ENCODE data around the gene SLC16A10.

SLC16A10 gene

DNA sequence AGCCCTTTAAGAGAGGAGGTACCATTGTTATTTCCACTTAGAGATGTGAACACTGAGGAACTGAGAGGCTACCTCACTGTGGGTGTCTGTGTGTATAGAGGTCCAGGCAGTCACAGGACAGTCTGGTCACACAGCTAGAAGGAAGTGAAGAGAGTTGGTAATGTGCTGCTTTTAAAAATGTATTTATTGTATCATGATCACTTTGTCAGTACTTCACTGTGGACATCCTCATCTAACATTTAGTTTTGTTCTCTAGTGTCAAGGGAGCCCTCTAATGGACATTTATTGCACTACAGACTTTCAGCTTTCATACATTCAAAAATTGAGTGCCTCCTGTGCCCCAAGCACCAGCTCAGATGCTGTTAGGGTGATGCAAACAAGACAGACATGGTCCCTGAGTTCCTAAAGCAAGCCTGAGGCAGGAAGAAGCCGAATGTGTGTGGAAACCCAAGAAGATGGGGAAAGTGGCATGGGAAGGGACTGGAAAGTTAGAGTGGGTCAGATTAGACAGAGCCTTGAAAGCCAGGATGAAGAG is 123.0 kb downstream of the SLC16A10 start:
- DNase-seq (ENCODE audit: low read depth in 1 of 2, low spot score in 1 of 2): peak in 1 of 2 donors; percentile 41

DNA sequence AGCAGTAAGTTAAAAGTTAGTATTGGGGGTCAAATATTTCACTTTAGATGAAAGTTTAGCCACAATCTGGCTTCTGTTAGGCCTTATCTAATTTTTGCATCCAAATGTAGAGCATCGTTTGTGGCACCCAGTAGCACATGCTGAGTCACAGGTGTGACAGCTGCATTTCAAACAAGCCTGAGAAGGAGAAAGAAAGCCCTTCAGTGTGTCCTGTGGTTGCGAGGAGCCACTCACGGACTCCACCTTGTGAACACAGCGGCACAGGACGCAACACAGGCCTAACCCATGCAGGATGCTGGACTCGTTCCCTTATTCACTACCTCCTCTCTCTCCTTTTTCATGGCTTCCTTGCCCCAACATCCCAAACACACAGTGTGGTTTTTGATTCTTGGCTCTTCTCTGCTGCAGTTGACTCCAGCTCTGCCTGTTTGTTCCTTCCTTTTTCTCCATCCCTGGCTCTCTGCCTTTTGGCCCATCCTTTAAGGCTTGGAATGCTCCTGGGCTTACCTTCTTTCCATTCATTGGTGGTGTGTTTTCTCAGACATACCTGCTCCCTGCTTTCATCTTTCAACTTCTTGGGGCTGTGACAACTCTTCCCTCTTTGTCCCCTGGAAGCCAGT is 124.2 kb downstream of the SLC16A10 start:
- DNase-seq (ENCODE audit: low read depth in 1 of 2, low spot score in 1 of 2): no peak

DNA sequence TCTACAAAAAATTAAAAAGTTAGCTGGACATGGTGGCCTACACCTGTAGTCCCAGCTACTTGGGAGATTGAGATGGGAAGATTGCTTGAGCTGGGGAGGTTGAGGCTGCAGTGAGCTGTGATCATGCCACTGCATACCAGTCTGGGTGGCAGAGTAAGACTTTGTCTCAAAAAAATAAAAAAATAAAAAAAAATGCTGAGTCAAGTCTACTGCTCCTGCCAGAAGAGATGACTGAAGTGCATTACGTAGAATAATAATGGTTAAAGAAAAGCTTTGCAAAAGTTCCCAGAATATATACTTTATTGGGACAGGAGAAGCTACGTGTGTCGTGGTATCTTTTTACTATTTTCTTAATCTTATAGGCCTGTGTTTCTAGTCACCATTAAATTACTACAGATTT is 125.3 kb downstream of the SLC16A10 start:
- DNase-seq (ENCODE audit: low read depth in 1 of 2, low spot score in 1 of 2): no peak

DNA sequence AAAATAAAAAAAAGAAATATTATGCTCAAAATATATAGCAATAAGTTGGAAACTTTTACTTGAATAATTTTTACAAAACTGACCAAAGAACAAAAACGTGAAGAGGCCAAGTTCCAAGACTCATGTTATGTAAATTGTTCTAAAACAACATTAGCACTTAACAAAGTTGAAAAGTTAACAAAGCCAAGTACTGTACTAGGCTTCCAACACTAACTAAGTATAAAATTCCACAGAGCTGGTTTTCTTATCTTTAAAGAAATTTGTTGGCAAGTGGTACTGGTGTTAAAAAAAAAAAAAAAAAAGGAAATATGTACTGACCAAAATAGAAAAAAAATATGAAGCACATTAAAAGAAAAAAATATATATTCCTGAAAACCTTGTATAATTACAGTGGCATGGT is 127.8 kb downstream of the SLC16A10 start:
- DNase-seq (ENCODE audit: low read depth in 1 of 2, low spot score in 1 of 2): no peak

DNA sequence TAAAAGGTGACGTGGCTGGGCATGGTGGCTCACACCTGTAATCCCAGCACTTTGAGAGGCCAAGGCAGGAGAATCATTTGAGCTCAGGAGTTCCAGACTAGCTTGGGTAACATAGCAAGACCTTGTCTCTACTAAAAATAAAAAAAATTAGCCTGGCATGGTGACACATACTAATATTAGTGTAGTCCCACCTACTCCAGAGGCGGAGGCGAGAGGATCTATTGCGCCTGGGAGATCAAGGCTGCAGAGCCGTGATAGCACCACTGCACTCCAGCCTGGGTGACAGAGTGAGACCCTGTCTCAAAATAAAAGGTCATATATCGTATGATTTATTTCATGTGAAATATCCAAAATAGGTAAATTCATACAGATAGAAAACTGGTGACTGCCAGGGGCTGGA is 132.5 kb downstream of the SLC16A10 start:
- no peak for DNase-seq (ENCODE audit: low read depth in 1 of 2, low spot score in 1 of 2)

DNA sequence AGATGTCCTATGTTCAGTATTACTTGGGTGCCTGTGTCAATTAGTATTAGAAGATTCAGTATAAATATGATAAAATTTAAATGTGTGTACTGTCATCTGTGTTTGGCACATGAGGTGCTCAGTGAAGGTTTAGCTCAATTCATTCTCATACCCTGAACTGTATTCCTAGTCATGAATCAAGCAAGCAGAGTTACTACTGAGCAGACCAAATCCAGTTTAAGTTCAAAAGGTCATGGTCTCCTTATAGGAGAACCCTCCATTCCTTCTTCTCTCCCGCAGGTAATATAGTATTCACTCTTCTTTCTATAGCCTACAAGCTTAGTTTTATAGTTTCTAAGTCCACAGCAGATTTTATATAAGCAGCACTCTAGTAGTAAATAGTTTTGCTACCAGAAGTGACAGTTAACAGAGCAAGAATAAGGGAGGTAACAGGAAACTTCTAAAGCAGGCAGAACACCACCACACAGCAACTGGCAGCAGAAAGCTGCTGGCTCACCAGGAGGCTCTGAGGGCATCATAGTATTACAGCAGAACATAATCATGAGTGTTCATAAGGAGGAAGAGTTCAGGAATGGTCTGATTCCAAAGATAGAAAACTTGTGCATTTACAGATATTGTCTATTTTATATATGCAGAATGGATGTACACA is 133.2 kb downstream of the SLC16A10 start:
- no peak for DNase-seq (ENCODE audit: low read depth in 1 of 2, low spot score in 1 of 2)

DNA sequence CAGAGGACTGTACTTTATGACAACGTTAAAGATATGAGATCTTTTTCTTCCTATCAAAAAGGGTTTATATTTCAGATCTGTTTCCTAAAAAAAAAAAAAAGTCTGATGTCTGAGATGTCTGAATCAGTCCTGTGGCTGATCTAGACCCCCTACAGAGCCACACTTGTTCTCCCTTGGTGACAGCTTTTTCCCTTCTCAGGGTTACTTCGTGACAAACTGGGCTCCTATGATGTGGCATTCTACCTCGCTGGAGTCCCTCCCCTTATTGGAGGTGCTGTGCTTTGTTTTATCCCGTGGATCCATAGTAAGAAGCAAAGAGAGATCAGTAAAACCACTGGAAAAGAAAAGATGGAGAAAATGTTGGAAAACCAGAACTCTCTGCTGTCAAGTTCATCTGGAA is 134.5 kb downstream of the SLC16A10 start:
- DNase-seq (ENCODE audit: low read depth in 1 of 2, low spot score in 1 of 2): no peak

DNA sequence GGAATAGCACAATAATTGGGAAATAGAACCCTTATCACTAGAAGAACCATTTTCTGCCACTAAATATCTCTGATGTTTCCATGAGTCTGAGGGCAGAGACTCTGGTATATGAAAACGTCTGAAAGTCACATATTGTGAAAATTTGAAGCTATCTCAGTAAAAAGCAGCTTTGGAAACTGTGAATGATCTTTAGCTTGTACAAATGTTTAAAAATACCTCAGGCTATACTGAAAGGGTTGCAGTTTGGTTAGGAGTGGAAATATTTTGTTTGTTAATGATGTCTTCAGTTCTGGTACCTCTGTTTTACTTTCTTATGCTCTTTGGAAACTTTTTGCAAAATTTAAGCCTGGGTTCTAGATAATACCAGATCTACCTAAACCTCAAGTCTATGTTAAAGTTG is 135.0 kb downstream of the SLC16A10 start:
- DNase-seq (ENCODE audit: low read depth in 1 of 2, low spot score in 1 of 2): no peak

DNA sequence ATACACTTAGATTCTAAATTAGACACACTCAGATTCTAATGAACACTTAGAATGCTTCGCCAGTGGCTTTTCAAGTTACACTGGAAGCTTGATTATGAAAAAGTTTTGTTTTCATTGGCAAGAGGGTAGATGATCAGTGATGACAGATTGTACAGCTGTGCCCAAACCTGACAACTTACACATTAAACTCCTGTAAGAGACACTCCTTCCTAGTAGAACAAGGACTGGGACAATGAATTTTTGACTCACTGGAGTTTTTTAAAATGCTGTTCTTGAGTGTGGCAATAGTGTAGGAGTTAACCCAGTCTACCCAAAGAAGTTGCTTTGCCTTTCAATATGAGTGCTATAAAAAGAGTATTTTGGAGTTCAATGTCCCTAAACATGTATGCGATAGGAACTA is 140.8 kb downstream of the SLC16A10 start:
- DNase-seq (ENCODE audit: low read depth in 1 of 2, low spot score in 1 of 2): no peak

DNA sequence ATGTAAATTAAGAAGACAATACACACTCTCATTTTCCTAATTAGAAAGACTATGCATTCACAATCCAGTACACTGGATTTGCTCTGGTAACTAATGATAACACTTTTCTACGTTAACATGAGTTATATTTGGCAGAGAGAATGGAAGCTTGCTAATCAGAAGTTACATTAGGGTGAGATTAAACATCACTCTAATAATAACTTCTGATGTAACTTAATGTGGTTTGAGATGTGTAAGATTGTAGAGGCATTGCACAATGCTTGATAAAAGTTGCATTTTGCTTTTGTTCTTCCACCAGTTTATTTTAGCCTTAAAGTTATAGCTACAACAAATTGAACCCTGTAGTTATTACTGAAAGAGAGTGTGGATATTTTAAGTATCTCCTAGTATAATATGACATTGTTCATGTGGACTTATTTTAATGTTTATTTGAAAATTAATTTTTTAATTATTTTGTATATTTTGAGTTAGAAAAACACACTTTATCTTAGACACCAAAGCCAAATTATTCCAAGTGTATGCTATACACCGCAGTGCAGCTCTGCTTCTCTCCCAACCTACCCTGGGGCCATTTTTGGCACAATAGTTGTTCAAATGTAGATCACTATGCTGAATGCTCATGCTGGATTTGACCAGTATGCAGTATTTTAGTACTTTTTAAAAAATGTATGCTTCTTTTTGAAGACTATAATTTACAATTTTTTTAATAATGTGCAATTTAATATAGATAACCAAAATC is 143.2 kb downstream of the SLC16A10 start:
- DNase-seq (ENCODE audit: low read depth in 1 of 2, low spot score in 1 of 2): no peak

DNA sequence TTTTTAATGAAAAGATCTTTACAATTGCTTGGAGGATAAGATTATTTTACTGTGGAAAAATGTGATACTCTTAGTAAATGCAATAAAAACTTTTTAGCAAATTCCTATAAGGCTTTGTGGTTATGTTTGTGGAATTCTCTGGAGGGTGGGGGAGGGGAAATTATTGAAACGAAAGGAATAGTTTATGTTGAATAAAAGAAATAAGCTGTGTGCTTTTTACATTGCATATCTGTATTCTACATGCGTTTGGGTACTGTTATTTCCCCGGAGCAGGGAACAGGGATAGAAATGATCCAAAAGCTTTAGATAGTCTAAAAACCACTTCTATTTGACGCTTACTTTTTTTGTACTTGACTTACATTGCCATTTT is 143.8 kb downstream of the SLC16A10 start:
- no peak for DNase-seq (ENCODE audit: low read depth in 1 of 2, low spot score in 1 of 2)

DNA sequence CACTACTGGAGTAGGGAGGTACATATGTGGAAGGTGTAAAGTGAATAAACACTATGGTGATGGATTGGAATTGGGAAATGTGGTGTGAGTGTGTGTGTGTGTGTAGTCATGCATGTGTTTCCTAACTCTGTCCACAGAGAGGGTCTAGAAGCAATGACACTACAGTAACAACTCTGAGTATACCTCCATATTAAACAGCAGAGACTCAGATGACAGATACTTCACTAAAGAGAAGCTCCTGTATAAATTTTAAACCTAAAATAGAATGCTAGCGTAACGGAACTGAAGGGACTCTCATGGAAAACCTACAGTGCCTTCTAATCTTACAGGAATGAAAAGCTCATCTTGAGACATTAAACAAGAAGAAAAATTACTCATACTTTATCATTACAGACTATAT is 150.5 kb downstream of the SLC16A10 start:
- no peak for DNase-seq (ENCODE audit: low read depth in 1 of 2, low spot score in 1 of 2)

DNA sequence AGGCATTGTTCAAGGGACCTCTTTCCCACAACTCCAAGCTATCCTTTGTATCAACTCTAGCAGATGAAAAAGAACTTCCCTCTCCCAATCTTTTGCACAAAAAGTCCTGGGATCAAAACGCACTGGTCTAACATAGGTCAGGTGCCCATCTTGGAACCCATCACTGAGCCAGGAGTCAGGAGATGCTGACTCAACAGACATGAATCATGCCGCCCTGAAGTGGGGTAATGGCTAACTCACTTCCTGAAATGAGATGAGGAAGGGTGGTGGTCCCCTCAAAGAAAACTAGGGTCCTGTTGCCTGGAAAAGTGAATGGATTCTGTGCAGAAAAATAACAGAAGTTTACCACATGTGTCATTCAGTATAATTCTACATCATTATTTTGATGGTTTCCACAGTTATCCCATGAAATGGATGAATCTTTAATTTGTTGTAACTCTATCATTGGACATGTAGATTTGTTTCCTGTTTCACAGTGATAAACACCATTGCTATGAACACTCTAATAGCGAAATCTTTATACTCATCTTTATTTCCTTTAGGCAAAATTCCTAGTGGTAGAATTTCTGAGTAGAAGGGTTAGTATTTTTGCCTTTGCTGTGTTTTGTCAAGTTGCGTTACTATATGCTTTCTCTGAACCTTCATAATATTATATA is 151.3 kb downstream of the SLC16A10 start:
- DNase-seq (ENCODE audit: low read depth in 1 of 2, low spot score in 1 of 2): no peak

DNA sequence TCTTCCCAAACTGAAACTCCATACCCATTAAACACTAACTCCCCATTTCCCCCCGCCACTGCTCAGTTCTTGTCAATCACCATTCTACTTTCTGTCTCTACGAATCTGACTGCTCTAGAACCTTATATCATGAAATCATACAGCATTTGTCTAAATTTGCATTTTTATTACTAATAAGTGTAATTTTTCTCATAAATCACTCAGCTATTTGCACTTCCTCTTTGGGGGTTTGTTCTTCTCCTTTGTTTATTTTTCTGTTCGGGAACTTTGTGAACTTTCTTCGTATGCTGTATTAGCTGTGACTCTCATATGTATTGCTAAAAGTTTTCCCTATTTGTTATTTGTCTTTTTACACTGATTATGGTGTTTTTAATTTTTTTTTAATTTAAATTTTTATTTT is 152.2 kb downstream of the SLC16A10 start:
- DNase-seq (ENCODE audit: low read depth in 1 of 2, low spot score in 1 of 2): no peak

DNA sequence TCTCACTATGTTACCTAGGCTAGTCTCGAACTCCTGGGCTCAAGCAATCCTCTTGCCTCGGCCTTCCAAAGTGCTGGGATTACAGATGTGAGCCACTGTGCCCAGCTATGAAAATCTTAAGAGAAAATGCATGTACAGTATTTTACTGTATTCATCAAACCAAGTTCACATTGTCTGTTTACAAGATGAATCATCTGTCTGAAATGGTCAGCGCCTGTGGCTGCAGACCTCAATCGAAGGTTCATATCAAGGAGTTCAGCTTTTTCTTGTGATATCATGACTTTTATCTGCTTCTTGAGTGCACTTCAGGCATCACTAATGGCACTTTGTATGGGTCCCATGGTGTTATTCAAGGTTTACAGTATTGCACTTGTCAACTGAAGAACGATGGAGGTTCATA is 155.1 kb downstream of the SLC16A10 start:
- no peak for DNase-seq (ENCODE audit: low read depth in 1 of 2, low spot score in 1 of 2)

DNA sequence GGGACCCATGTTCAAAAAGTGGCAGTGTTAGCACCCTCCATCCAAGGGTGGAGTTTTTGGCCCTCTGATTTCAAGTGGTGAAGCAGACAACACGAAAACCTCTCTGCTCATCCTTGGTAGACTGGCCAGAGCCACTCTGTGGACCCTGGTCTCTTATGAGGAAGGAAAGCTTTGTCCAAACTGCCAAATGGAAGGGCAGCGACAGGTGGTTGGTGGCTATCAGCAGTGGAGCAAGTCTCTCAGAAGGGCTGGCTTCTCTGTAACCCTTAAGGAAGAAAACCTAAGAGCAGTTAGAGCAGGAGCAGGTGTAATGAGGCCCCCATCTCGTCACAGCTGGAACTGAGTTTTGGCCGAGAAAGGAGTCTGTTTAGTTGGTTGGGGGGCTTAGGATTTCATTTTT is 155.8 kb downstream of the SLC16A10 start:
- no peak for DNase-seq (ENCODE audit: low read depth in 1 of 2, low spot score in 1 of 2)

DNA sequence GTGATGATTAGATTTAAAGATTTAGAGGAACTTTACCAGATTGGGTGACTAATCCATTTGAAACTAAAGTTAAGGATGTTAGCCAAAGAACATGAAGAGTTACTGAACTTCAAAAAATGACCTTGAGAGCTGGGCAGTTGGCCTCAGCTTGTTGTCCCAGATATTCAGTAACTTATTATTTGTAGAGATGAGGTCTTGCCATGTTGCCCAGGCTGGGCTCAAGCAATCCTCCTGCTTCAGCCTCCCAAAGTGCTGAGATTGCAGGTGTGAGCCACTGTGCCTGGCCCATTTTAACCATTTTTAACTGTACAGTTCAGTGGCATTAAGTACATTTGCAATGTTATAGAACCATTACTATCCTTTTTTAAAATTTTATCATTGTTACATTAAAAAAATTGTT is 161.5 kb downstream of the SLC16A10 start:
- no peak for DNase-seq (ENCODE audit: low read depth in 1 of 2, low spot score in 1 of 2)

DNA sequence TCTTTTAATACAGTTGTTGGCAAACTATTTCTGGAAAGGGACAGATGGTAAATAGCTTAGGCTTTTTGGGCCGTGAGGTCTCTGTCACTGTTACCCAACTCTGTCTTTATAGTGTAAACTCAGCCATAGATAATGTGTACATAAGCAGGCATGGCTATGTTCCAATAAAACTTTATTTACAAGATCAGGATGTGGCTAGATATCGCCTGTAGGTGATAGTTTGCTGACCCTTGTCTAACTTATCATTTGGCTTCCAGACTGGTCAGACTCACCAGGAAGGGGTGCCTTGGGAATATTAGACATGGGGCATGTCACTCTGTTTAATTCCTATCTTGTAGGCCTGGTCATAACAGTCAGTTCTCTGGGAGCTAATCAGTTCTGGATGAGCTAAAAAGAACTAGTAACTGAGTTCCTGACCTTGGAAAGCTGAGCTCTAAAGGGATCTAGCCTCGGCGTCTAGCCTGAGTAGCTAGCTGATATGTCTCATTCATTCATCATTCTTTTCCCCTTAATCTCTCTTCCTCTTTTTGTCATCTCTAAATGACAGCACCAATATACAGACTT is 163.6 kb downstream of the SLC16A10 start:
- no peak for DNase-seq (ENCODE audit: low read depth in 1 of 2, low spot score in 1 of 2)

DNA sequence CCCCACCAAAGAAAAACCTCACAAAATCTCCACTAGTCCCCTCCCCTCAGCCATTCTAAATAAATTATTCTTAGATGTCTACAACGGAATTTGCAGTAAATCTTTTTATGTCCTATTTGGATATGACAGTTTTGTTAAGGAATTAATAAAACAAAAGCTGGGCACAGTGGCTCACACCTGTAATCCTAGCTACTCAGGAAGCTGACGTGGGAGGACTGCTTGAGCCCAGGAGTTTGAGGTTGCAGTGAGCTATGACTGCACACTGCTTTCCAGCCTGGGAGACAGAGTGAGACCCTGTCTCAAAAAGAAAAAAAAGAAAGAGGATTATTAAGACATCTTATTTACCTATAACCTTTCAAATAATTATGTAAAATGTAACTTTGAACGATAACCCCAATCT is 165.4 kb downstream of the SLC16A10 start:
- DNase-seq (ENCODE audit: low read depth in 1 of 2, low spot score in 1 of 2): no peak

DNA sequence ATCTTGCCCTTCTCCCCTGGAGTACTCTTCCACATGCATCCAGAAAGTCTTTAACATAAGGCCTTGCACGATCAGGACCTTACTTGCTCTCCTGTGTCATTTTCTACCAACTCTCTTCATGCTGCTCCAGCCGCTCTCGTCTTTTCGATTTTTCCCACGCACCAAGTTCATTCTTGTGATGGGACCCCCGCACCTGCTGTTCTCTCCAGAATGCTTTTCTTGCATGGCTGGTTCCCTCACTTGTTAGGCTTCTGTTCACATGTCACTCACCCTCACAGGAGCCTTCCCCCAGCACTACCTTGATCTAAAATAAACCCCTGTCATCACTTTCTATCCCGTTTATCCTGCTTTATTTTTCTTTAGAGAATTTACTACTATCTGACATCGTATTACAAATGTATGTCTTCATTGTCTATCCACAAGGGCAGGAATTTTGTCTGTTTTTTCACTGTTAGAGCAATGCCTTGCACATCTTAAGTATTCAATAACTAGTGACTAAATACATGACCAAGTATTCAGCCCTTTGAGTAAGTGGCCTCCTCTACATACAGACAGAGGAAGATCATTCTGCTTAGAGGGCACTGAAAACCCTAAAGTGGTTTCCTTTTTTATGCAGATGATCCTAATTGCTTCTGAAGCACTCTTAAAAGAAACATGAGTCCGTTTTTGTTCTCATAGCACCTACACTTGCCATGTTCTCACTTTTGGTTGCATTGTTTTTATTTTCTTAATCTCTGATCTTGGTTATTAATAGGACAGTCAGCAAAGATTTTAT is 166.9 kb downstream of the SLC16A10 start:
- no peak for DNase-seq (ENCODE audit: low read depth in 1 of 2, low spot score in 1 of 2)

DNA sequence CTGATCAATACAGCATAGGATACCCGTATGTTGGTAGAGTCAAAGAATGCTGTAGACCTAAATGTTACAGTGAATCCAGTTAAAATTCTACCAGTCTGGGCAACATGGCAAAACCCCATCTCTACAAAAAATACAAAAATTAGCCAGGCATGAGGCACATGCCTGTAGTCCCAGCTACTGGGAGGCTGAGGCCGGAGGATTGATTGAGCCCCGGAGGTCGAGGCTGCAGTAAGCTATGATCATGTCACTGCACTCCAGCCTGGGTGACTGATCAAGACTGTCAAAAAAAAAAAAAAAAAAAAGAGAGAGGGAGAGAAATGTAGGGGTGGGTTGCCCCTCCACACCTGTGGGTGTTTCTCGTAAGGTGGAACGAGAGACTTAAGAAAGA is 167.5 kb downstream of the SLC16A10 start:
- no peak for DNase-seq (ENCODE audit: low read depth in 1 of 2, low spot score in 1 of 2)
